ENCODE data around the gene NALCN. TPM values are rescaled to one million over a fixed set of nuclear protein-coding genes. Genes with fewer than 3 reads are reported as not detected.

NALCN gene
- total RNA-seq, 4 donors from 2014 or later = 0.12 to 2.0 (median 0.66) TPM

- WGBS, 2 donors (ENCODE audit: low coverage in 1 of 2) = 81 to 88% methylated on average over 4 of the region's 4 CpGs
- no peak for ATAC-seq
- H3K27me3 ChIP-seq = no peaks in the 10 kb centered on the region
- H3K9me3 ChIP-seq = no peaks in the 10 kb centered on the region
- H3K27ac ChIP-seq = no peak overlapping the region
- TF ChIP-seq POLR2A (IDR thresholded peaks at IDR 0.05) = no peak
- H3K36me3 ChIP-seq = no peaks in the 10 kb centered on the region
- no peaks in the 10 kb centered on the region for H3K4me1 ChIP-seq
- H3K4me3 ChIP-seq = no peak overlapping the region
Measured at GRCh38 chr13:101090287-101090686, 326.0 kb downstream of the NALCN start.

- ATAC-seq = no peak
- H3K4me1 ChIP-seq = no peaks in the 10 kb centered on the region
- H3K36me3 ChIP-seq = no peaks in the 10 kb centered on the region
- no peak overlapping the region for H3K4me3 ChIP-seq
- H3K9me3 ChIP-seq = no peaks in the 10 kb centered on the region
- WGBS, 2 donors (ENCODE audit: low coverage in 1 of 2) = 19 to 71% methylated on average over 2 of the region's 2 CpGs
- no peak overlapping the region for H3K27ac ChIP-seq
- no peaks in the 10 kb centered on the region for H3K27me3 ChIP-seq
- no peak for TF ChIP-seq POLR2AphosphoS5 (IDR thresholded peaks at IDR 0.05)
- no peak for TF ChIP-seq POLR2A (IDR thresholded peaks at IDR 0.05)
Measured at GRCh38 chr13:101085551-101085950, 330.8 kb downstream of the NALCN start.

GRCh38 chr13:101082441-101082840, 333.9 kb downstream of the NALCN start:
- WGBS, 2 donors (ENCODE audit: low coverage in 1 of 2) = 80 to 90% methylated on average over 1 to 4 of the region's 5 CpGs
- ATAC-seq = no peak
- H3K36me3 ChIP-seq = no peaks in the 10 kb centered on the region
- H3K9me3 ChIP-seq = no peaks in the 10 kb centered on the region
- no peaks in the 10 kb centered on the region for H3K27me3 ChIP-seq
- no peak overlapping the region for H3K4me3 ChIP-seq
- TF ChIP-seq POLR2AphosphoS5 (IDR thresholded peaks at IDR 0.05) (no peak), EP300 (IDR thresholded peaks at IDR 0.05) (no peak), CTCF (IDR thresholded peaks at IDR 0.05) (no peak), POLR2A (IDR thresholded peaks at IDR 0.05) (no peak)
- no peaks in the 10 kb centered on the region for H3K4me1 ChIP-seq
- no peak overlapping the region for H3K27ac ChIP-seq

GRCh38 chr13:101080616-101081015, 335.7 kb downstream of the NALCN start:
- Histone ChIP-seq H3K36me3 (no peaks in the 10 kb centered on the region), H3K4me3 (no peak overlapping the region), H3K4me1 (no peaks in the 10 kb centered on the region), H3K27ac (no peak overlapping the region), H3K27me3 (no peaks in the 10 kb centered on the region), H3K9me3 (no peaks in the 10 kb centered on the region)
- no peak for ATAC-seq
- TF ChIP-seq POLR2A (IDR thresholded peaks at IDR 0.05) (no peak), EP300 (IDR thresholded peaks at IDR 0.05) (no peak), POLR2AphosphoS5 (IDR thresholded peaks at IDR 0.05) (no peak), CTCF (IDR thresholded peaks at IDR 0.05) (no peak)

- H3K27ac ChIP-seq = no peak overlapping the region
- no peaks in the 10 kb centered on the region for H3K36me3 ChIP-seq
- H3K4me3 ChIP-seq = no peak overlapping the region
- 72 to 89% methylated on average over 7 to 11 of the region's 12 CpGs for WGBS, 2 donors (ENCODE audit: low coverage in 1 of 2)
- no peaks in the 10 kb centered on the region for H3K4me1 ChIP-seq
- peaks cover 9% of the 10 kb centered on the region for H3K27me3 ChIP-seq
- no peak for ATAC-seq
- TF ChIP-seq CTCF (IDR thresholded peaks at IDR 0.05) = no peak
- TF ChIP-seq POLR2AphosphoS5 (IDR thresholded peaks at IDR 0.05) = no peak
- no peak for TF ChIP-seq POLR2A (IDR thresholded peaks at IDR 0.05)
- TF ChIP-seq EP300 (IDR thresholded peaks at IDR 0.05) = no peak
- no peaks in the 10 kb centered on the region for H3K9me3 ChIP-seq
Measured at GRCh38 chr13:101065329-101065728, 351.0 kb downstream of the NALCN start.

- TF ChIP-seq EP300 (IDR thresholded peaks at IDR 0.05) = no peak
- no peak for TF ChIP-seq POLR2A (IDR thresholded peaks at IDR 0.05)
- TF ChIP-seq CTCF (IDR thresholded peaks at IDR 0.05) = no peak
- TF ChIP-seq POLR2AphosphoS5 (IDR thresholded peaks at IDR 0.05) = no peak
- H3K4me3 ChIP-seq = no peak overlapping the region
- WGBS, 2 donors (ENCODE audit: low coverage in 1 of 2) = 50 to 79% methylated on average over 3 to 9 of the region's 10 CpGs
- H3K27me3 ChIP-seq = peaks cover 10% of the 10 kb centered on the region
- no peaks in the 10 kb centered on the region for H3K9me3 ChIP-seq
- no peaks in the 10 kb centered on the region for H3K4me1 ChIP-seq
- no peak for ATAC-seq
- no peak overlapping the region for H3K27ac ChIP-seq
- no peaks in the 10 kb centered on the region for H3K36me3 ChIP-seq
Measured at GRCh38 chr13:101059793-101060192, 356.5 kb downstream of the NALCN start.

Measured in gastroesophageal sphincter (tissue), 4 donors.